ENCODE measurements around the gene FAM131B. TPM values are rescaled to one million over a fixed set of nuclear protein-coding genes. Genes with fewer than 3 reads are reported as not detected.

The FAM131B gene
- total RNA-seq, 1 experiment from 2014 or later = 0.31 TPM

DNA sequence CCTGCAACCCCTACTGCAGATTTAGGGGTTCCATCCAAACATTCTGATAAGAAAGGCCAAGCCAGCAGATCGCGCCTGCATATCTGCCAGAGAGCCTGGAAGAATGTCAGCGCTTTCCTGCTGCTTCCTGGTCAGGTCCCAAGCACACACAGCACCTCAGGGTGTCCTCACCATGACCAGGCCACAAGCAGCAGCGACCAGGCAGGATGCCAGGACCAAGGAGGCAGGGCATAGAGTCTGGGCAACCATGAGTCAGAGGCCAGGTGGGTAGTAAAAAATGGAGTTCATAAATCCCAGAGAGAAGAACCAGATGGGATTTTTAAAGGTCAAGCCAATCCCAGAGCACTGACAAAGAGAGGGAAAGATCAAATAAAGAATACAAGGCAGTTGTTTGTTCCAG, 5.5 kb upstream of the FAM131B start:
- DNase-seq (ENCODE audit: low spot score) = peak; percentile 71
- in situ Hi-C loops (cut with HindIII; ENCODE audit: low sequenced_read_pairs) = no loop called here

GRCh38 chr7:143363016-143363937, 764 bp upstream of the FAM131B start:
- in situ Hi-C loops (cut with HindIII; ENCODE audit: low sequenced_read_pairs) = no loop called here
- no peak for DNase-seq (ENCODE audit: low spot score)

DNA sequence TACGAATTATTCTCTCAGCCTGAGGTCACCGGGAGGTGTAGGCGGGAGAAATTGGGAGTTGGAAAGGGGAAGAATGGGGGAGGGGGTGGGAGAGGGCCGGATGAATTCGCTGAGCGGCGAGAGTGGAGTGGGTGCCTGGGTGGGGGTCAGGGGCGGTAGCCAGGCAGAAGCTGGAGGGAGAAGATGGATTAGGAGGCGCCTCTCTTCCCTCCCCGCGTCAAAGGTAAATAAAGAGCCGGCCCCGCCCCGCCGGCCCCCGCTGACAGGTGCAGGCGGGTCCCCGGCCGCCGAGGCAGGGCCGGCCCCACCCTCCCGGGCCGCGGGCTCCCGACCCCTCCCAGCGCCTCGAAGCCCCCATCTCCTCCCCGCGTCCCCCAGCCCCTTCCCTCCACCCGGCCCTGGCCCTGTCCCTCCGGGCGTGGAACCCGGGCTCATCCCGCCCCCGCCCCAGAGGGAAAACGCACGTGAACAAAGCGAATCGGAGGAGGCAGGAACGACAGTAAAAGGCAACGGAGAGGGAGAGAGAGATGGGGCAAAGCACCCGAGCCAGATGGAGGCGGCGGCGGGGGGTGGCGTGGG, 872 bp downstream of the FAM131B start:
- no peak for DNase-seq (ENCODE audit: low spot score)
- in situ Hi-C loops (cut with HindIII; ENCODE audit: low sequenced_read_pairs) = no loop called here

DNA sequence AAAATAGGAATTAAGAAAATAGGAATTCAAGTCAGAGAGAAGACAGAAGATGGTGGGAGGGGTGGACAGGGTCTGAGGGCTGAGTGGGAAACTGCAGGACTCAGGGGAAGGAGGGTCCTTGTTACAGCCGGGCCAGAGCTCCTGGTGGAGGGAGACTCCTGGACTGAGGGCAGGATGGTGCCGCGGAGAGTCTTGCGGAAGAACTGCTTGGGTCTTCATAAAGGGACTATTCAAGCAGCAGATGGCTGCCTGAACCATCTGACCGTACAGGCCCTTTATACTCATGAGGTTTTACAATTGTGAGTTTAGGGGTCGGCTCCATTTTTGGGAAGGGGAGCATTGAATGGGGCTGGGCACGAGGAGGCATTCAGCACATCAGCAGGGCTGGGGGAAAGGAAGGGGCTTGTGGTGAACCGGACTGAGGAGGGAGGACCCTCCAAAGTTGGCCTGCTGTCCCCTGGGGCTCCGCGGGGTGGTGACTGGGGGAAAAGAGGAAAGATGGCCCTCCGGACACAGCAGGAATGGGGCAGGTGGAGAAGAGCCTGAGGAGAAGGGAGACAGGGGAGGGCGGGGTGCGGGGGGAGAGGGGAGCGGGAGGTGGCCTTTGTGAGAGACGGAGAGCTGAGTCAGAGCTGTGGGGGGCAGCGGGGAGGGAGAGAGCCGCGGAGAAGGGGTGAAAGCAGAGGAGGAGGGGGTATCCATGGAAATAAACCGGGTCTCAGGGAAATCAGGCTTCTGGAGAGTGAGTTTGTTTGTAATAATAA, 1.5 kb downstream of the FAM131B start:
- in situ Hi-C loops (cut with HindIII; ENCODE audit: low sequenced_read_pairs) = no loop called here
- DNase-seq (ENCODE audit: low spot score) = no peak

GRCh38 chr7:143359771-143360353, 2.7 kb downstream of the FAM131B start:
- in situ Hi-C loops (cut with HindIII; ENCODE audit: low sequenced_read_pairs) = no loop called here
- DNase-seq (ENCODE audit: low spot score) = no peak

DNA sequence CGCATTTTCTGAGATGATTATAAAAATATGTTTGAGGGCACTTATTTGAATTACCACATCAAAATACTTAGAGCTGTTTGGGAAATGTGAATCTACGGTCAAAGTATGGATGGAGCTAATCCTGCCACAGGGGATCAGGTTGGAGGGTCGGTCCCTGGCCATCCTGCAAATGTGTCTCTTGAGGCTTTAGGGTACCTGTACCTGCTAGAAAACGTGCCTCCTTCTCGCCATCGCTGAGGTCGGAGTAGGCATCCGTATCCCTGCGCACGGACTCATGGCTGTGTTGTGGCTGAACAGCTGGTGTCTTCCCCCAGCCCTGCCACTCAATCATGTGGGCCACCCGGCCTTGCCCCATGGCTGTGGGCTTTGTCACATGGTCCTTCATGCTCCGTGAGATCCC, 3.9 kb downstream of the FAM131B start:
- DNase-seq (ENCODE audit: low spot score) = no peak
- in situ Hi-C loops (cut with HindIII; ENCODE audit: low sequenced_read_pairs) = no loop called here

- in situ Hi-C loops (cut with HindIII; ENCODE audit: low sequenced_read_pairs) = no loop called here
Observed at GRCh38 chr7:143356414-143357050, 6.0 kb downstream of the FAM131B start.

GRCh38 chr7:143355450-143356385, 6.8 kb downstream of the FAM131B start:
- DNase-seq (ENCODE audit: low spot score) = no peak

More at GRCh38 chr7:143356414-143357050, 6.0 kb downstream of the FAM131B start:
- no peak for DNase-seq (ENCODE audit: low spot score)

DNA sequence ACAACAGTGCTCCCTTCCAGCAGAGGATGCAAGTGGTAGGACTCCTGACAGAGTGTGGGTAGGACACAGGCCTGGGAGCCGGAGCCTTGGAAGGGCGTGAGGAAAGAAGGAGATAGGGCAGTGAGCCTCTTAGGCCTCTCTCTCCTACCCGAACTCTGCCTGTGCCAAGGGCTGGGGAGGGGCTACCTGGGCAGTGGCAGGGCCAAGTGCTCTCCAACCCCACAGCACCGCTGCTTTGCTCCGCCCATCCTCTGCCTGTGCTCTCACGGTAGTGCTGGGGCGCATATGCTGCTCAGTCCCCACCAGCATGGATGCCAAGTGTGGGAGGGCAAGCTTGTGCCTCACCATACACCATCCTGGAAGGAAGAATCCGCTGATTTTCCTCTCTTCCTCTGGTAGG, 7.5 kb downstream of the FAM131B start:
- no peak for DNase-seq (ENCODE audit: low spot score)
- in situ Hi-C loops (cut with HindIII; ENCODE audit: low sequenced_read_pairs) = no loop called here

More at GRCh38 chr7:143355450-143356385, 6.8 kb downstream of the FAM131B start:
- in situ Hi-C loops (cut with HindIII; ENCODE audit: low sequenced_read_pairs) = no loop called here

DNA sequence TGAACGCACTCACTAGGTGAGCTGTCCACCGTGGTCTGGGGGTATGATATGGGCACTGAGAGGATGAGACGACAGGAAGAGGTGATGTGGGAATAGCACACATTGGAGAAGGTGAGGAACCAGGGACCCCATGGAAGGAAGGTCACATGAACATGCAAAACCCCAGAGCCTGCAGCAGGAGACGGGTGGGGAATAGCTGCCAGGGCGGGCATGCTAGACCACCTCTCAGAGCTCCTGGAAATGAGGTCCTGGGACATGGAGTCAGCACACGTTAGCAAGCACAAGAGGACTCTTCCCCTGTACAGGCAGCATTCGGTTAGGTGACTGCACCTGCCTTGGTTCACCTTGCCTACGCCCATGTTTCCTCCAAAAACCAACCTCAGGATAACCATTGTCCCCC, 8.1 kb downstream of the FAM131B start:
- DNase-seq (ENCODE audit: low spot score) = no peak

DNA sequence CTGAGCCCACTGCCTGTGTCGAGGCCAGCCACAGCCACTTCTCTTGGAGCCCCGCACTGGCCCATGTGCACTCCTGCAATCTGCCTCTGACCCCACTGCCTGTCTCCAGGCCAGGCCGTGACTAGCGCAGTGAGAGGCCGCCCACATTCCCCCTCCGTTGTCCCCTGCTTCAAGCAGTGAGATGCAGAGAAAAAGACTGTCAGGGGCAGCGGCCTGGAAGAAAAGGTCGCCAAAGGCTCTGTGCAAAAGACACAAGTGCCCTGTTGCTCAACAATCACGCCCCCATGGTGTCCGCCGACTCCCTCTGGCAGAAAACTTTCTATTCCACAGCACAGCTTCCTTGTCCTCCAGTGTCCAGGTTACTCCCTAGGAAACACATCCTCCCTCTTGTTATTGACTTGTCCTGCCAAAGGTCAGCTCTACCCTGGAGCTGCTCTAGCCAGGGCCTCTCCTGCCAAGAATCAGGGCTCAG, 9.9 kb downstream of the FAM131B start:
- in situ Hi-C loops (cut with HindIII; ENCODE audit: low sequenced_read_pairs) = no loop called here
- DNase-seq (ENCODE audit: low spot score) = no peak

More for the DNA sequence above, 8.1 kb downstream of the FAM131B start:
- in situ Hi-C loops (cut with HindIII; ENCODE audit: low sequenced_read_pairs) = no loop called here

DNA sequence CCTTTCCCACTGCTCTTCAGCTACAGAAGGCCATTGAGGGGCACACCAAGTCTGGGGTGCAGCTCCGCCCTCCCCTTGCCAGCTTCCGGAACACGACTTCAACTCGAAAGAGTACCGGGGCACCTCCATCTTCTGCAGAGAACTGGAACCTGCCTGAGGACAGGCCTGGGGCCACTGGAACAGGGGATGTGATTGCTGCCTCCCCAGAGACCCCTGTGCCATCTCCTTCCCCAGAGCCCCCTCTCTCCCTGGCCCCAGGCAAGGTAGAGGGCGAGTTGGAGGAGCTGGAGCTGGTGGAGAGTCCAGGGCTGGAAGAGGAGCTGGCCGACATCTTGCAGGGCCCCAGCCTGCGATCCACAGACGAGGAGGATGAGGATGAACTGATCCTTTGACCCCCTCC, 10.9 kb downstream of the FAM131B start:
- DNase-seq (ENCODE audit: low spot score) = no peak
- in situ Hi-C loops (cut with HindIII; ENCODE audit: low sequenced_read_pairs) = no loop called here

DNA sequence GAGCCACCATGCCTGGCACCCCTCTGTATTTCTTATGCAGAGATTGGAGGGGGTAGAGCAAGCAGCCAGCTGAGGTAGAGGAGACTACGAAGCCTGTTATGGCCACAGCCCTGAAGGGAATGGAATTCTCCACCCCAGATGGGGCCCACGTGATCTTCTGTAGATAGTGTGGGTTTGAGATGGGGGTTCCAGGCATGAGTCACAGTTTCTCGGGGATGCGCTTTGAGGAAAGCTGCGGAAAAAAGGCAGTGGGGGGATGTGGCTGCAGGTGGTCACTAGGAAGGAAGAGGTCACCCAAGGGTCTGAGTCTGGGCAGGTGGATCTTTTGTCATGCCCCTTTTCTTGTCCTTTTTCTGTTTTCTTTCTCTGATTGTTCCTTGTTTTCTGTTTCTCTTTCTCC, 11.5 kb downstream of the FAM131B start:
- in situ Hi-C loops (cut with HindIII; ENCODE audit: low sequenced_read_pairs) = no loop called here
- no peak for DNase-seq (ENCODE audit: low spot score)

DNA sequence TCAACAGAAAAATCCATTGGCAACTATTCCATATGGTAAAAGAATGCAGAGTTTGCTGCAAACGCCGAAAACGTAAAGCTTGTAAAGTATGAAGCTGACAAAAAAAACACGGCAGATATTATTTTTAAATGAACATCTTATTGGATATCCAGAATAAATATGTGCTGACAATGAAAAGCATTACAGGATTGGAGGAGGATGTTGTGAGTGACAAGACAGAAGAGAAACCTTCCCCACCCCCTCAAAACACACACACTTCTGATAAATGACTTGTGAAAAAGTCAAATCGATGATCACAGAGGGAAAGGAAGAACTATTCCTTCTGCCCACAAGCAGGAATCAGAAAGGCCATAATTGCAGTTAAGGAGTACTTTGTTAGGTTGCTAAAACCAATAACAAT, 14.6 kb downstream of the FAM131B start:
- DNase-seq (ENCODE audit: low spot score) = no peak
- in situ Hi-C loops (cut with HindIII; ENCODE audit: low sequenced_read_pairs) = no loop called here

DNA sequence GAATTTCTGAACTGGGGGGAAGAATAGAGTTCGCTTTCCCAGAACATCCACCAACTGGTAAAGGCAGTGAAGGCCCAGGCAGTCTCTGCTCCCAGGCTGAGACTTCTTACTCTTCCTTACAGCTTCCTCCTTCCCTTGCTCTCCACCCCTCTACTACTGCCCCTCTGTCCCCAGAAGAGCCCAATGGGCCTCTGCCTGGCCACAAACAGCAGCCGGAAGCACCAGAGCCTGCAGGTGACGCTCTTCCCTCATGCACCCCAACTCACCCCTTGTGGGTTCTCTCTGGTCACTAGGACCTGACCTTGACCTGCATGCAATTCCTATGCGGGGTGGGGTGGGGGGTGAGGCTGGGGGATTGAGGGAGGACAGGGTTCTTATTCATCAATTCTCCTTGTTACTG, 16.5 kb downstream of the FAM131B start:
- no peak for DNase-seq (ENCODE audit: low spot score)
- in situ Hi-C loops (cut with HindIII; ENCODE audit: low sequenced_read_pairs) = no loop called here

GRCh38 chr7:143345428-143345900, 17.0 kb downstream of the FAM131B start:
- in situ Hi-C loops (cut with HindIII; ENCODE audit: low sequenced_read_pairs) = no loop called here
- peak; percentile 29 for DNase-seq (ENCODE audit: low spot score)

DNA sequence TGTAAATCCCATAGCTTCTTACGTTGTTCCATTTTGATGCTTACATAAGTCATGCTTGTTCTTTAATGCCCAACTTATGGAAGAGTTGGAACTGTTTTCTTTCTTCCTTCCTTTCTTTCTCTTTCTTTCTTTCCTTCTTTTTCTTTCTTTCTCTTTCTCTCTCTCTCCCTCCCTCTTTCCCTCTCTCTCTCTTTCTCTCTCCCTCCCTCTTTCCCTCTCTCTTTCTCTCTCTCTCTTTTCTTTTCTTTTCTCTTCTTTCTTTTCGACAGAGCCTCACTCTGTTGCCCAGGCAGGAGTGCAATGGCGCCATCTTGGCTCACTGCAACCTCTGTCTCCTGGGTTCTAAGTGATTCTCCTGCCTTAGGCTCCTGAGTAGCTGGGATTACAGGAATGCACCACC, 18.9 kb downstream of the FAM131B start:
- in situ Hi-C loops (cut with HindIII; ENCODE audit: low sequenced_read_pairs) = no loop called here
- DNase-seq (ENCODE audit: low spot score) = no peak

DNA sequence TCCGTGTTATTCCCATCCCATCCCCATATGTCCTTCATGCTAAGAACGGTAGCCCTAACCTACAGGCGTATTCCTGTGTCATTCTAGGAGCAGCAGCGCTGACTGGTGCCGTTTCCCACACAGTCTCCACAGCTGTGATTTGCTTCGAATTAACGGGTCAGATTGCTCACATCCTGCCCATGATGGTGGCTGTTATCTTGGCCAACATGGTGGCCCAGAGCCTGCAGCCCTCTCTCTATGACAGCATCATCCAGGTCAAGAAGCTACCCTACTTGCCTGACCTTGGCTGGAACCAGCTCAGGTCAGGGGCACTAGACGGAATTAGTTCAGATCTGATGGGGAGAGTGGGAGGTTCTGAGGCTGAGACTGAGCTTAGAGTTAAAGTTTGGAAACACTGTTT, 20.7 kb downstream of the FAM131B start:
- no peak for DNase-seq (ENCODE audit: low spot score)
- in situ Hi-C loops (cut with HindIII; ENCODE audit: low sequenced_read_pairs) = no loop called here

Data from G401 (cell line).